HepG2 (cell line): Measurements from ENCODE around the gene ADAMTS4. TPM values are rescaled to one million over a fixed set of nuclear protein-coding genes. Genes with fewer than 3 reads are reported as not detected.

Source experiments
- AGO2 ChIP-seq: fragments of 200-400 bp; formaldehyde crosslinking; optimal IDR thresholded peaks from 2 replicates; pipeline ENCODE3; 2017; ENCODE audit warnings: mild to moderate bottlenecking, low read depth, low read length, moderate library complexity
- CAMTA2 ChIP-seq: sonication (generic); formaldehyde crosslinking; IDR thresholded peaks from 2 replicates; pipeline ENCODE4 v1.4.0; 2020; ENCODE audit warnings: mild to moderate bottlenecking, missing genetic modification reagents, borderline replicate concordance
- CENPX ChIP-seq: sonication (generic); formaldehyde crosslinking; IDR thresholded peaks from 2 replicates; pipeline ENCODE4 v1.9.0; 2021; ENCODE audit warnings: mild to moderate bottlenecking, missing genetic modification reagents, moderate library complexity
- FOXA1 ChIP-seq, 2 experiments: fragments of 450-650 bp in 1 of 2; sonication (generic) in 1 of 2; formaldehyde crosslinking in 1 of 2; IDR thresholded peaks; 2 replicates each; pipeline versions ENCODE4 v1.4.0 to v1.6.1; 2016 to 2020; ENCODE audit warnings: missing genetic modification reagents in 1 of 2
- FOXA3 ChIP-seq: IDR thresholded peaks from 2 replicates; pipeline ENCODE4 v1.6.1; 2016; ENCODE audit warnings: missing genetic modification reagents, missing compliant biosample characterization
- GTF3A ChIP-seq: sonication (generic); formaldehyde crosslinking; conservative IDR thresholded peaks from 2 replicates; pipeline ENCODE4 v1.4.0; 2020; ENCODE audit warnings: mild to moderate bottlenecking, missing genetic modification reagents
- HOXD1 ChIP-seq: sonication (generic); formaldehyde crosslinking; IDR thresholded peaks from 2 replicates; pipeline ENCODE4 v1.5.0; 2020; ENCODE audit warnings: missing genetic modification reagents
- MTF1 ChIP-seq: sonication (generic); formaldehyde crosslinking; IDR thresholded peaks from 2 replicates; pipeline ENCODE4 v1.5.0; 2020; ENCODE audit warnings: missing genetic modification reagents
- NR2C2 ChIP-seq: sonication (generic); formaldehyde crosslinking; IDR thresholded peaks from 2 replicates; pipeline ENCODE4 v1.4.0; 2020; ENCODE audit warnings: missing genetic modification reagents, mild to moderate bottlenecking, moderate library complexity, borderline replicate concordance
- RARA ChIP-seq: IDR thresholded peaks from 2 replicates; pipeline ENCODE4 v1.6.1; 2016; ENCODE audit warnings: missing genetic modification reagents, missing compliant biosample characterization
- ZNF224 ChIP-seq: sonication (generic); formaldehyde crosslinking; IDR thresholded peaks from 2 replicates; pipeline ENCODE4 v1.5.0; 2020; ENCODE audit warnings: mild to moderate bottlenecking, missing genetic modification reagents
- ZNF275 ChIP-seq: sonication (generic); formaldehyde crosslinking; IDR thresholded peaks from 2 replicates; pipeline ENCODE4 v1.8.0; 2022; ENCODE audit warnings: missing genetic modification reagents, mild to moderate bottlenecking, inconsistent platforms, borderline replicate concordance
- ZNF430 ChIP-seq: sonication (generic); formaldehyde crosslinking; IDR thresholded peaks from 2 replicates; pipeline ENCODE4 v1.9.0; 2021; ENCODE audit warnings: mild to moderate bottlenecking, missing genetic modification reagents
- ZNF580 ChIP-seq: IDR thresholded peaks from 2 replicates; pipeline ENCODE4 v1.6.1; 2016; ENCODE audit warnings: low read depth, borderline replicate concordance
- ZSCAN9 ChIP-seq: IDR thresholded peaks from 2 replicates; pipeline ENCODE4 v1.6.1; 2016; ENCODE audit warnings: borderline replicate concordance
- polyA plus RNA-seq, 8 experiments: library from polyadenylated mRNA; depleted of rRNA in 3 of 8; stranded (reverse) in 7 of 8; unstranded in 1 of 8; fragments of >200 nt; fragmentation: Illumina TruSeq in 4 of 8; extraction: Trizol in 4 of 8; gene quantifications; 2 replicates each; pipeline versions ENCODE4 v1.2.1 to v1.2.3, GENCODE V29; 2011 to 2016; ENCODE audit warnings: low read depth in 4 of 8, missing spikeins in 1 of 8, mixed read lengths in 1 of 8; ENCODE audit not compliant: insufficient read depth in 1 of 8
- total RNA-seq, 5 experiments: library from RNA; depleted of rRNA; stranded (reverse); fragments of >200 nt; fragmentation: Illumina TruSeq; extraction: Trizol; gene quantifications; 2 replicates each; pipeline ENCODE4 v1.2.3, GENCODE V29; 2016; ENCODE audit warnings: low read depth in 1 of 5
- TF ChIP-seq, protein P1 (sequence below), 2 experiments: sonication (generic) in 1 of 2; formaldehyde crosslinking in 1 of 2; IDR thresholded peaks; 2 replicates each; pipeline versions ENCODE4 v1.6.1 to v1.9.0; 2014 to 2022; ENCODE audit warnings: antibody characterized with exemption in 1 of 2, borderline replicate concordance in 1 of 2, inconsistent platforms in 1 of 2, low read depth in 1 of 2, missing genetic modification reagents in 1 of 2
- TF ChIP-seq, protein P2 (sequence below): sonication (generic); formaldehyde crosslinking; IDR thresholded peaks from 2 replicates; pipeline ENCODE4 v1.8.1; 2023; ENCODE audit warnings: mild to moderate bottlenecking, inconsistent platforms, moderate library complexity, missing genetic modification reagents, borderline replicate concordance
- TF ChIP-seq, protein P3 (sequence below): sonication (generic); formaldehyde crosslinking; IDR thresholded peaks from 2 replicates; pipeline ENCODE4 v1.8.0; 2023; ENCODE audit warnings: mild to moderate bottlenecking, missing genetic modification reagents

ADAMTS4 gene
- total and polyA plus RNA-seq, 2 of the 13 experiments (the other 11 are each of a cell fraction or from before 2014, with no cell fraction given) = 0.51 to 1.7 TPM

GRCh38 chr1:161225534-161226319 is 26.9 kb upstream of the ADAMTS4 start, which contains the start of gene TOMM40L (continued):
- TF ChIP-seq ZSCAN9 (CRISPR knock-in tag) = no peak
- no peak for TF ChIP-seq AGO2
- TF ChIP-seq, protein P1, sequence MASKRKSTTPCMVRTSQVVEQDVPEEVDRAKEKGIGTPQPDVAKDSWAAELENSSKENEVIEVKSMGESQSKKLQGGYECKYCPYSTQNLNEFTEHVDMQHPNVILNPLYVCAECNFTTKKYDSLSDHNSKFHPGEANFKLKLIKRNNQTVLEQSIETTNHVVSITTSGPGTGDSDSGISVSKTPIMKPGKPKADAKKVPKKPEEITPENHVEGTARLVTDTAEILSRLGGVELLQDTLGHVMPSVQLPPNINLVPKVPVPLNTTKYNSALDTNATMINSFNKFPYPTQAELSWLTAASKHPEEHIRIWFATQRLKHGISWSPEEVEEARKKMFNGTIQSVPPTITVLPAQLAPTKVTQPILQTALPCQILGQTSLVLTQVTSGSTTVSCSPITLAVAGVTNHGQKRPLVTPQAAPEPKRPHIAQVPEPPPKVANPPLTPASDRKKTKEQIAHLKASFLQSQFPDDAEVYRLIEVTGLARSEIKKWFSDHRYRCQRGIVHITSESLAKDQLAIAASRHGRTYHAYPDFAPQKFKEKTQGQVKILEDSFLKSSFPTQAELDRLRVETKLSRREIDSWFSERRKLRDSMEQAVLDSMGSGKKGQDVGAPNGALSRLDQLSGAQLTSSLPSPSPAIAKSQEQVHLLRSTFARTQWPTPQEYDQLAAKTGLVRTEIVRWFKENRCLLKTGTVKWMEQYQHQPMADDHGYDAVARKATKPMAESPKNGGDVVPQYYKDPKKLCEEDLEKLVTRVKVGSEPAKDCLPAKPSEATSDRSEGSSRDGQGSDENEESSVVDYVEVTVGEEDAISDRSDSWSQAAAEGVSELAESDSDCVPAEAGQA (IDR thresholded peaks at IDR 0.05; ENCODE audit: low read depth) = peak; percentile 73; the same call in 1 of the 2 replicates
- TF ChIP-seq, protein P1 (CRISPR knock-in tag; IDR thresholded peaks at IDR 0.05; ENCODE audit: borderline replicate concordance) = no peak
- TF ChIP-seq ZNF430 (CRISPR knock-in tag) = no peak; the same call in 1 of the 2 replicates
- TF ChIP-seq CENPX (CRISPR knock-in tag) = no peak
- TF ChIP-seq RARA = peak; percentile 36; the same call in 1 of the 2 replicates
- TF ChIP-seq FOXA3 (CRISPR knock-in tag) = peak; percentile 15; the same call in 1 of the 2 replicates
- TF ChIP-seq, protein P2, sequence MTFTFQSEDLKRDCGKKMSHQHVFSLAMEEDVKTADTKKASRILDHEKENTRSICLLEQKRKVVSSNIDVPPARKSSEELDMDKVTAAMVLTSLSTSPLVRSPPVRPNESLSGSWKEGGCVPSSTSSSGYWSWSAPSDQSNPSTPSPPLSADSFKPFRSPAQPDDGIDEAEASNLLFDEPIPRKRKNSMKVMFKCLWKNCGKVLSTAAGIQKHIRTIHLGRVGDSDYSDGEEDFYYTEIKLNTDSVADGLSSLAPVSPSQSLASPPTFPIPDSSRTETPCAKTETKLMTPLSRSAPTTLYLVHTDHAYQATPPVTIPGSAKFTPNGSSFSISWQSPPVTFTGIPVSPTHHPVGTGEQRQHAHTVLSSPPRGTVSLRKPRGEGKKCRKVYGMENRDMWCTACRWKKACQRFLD (CRISPR knock-in tag) = peak; percentile 49; the same call in 1 of the 2 replicates
- TF ChIP-seq HOXD1 (CRISPR knock-in tag) = no peak
- TF ChIP-seq MTF1 (CRISPR knock-in tag) = no peak
- TF ChIP-seq ZNF224 (CRISPR knock-in tag) = peak; percentile 41; the same call in 1 of the 2 replicates
- no peak for TF ChIP-seq FOXA1 (IDR thresholded peaks at IDR 0.05)
- TF ChIP-seq FOXA1 (CRISPR knock-in tag; IDR thresholded peaks at IDR 0.05) = no peak
- TF ChIP-seq ZNF275 (CRISPR knock-in tag) = no peak
- TF ChIP-seq NR2C2 = peak; percentile 71
- TF ChIP-seq, protein P3, sequence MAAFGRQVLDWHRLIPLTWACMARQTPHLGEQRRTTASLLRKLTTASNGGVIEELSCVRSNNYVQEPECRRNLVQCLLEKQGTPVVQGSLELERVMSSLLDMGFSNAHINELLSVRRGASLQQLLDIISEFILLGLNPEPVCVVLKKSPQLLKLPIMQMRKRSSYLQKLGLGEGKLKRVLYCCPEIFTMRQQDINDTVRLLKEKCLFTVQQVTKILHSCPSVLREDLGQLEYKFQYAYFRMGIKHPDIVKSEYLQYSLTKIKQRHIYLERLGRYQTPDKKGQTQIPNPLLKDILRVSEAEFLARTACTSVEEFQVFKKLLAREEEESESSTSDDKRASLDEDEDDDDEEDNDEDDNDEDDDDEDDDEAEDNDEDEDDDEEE = 0 out of 2 replicates have a peak, but pooled peaks have one; percentile 31
- TF ChIP-seq CAMTA2 (CRISPR knock-in tag) = no peak
- TF ChIP-seq ZNF580 (CRISPR knock-in tag) = no peak; the same call in 1 of the 2 replicates
- TF ChIP-seq GTF3A (CRISPR knock-in tag) = no peak
